Ectodermal cell (in vitro differentiated cells): ENCODE results near the gene PYDC2.

Experiments used
- H3K27ac ChIP-seq: 2 replicates; pipeline ENCODE4 v1.7.0; 2013; ENCODE audit warnings: mild to moderate bottlenecking, low read depth, low read length; ENCODE audit not compliant: insufficient read depth, poor library complexity, severe bottlenecking
- H3K27me3 ChIP-seq: 2 replicates; pipeline ENCODE4 v1.7.0; 2013; ENCODE audit warnings: mild to moderate bottlenecking, low read length; ENCODE audit not compliant: insufficient read depth, control insufficient read depth, poor library complexity, severe bottlenecking
- H3K36me3 ChIP-seq: one replicate; pipeline ENCODE4 v1.7.0; 2013; ENCODE audit warnings: low read length; ENCODE audit not compliant: control insufficient read depth, insufficient read depth
- H3K4me1 ChIP-seq: one replicate; pipeline ENCODE4 v1.7.0; 2013; ENCODE audit warnings: low read length; ENCODE audit not compliant: control insufficient read depth, insufficient read depth
- H3K4me3 ChIP-seq: 2 replicates; pipeline ENCODE4 v1.7.0; 2013; ENCODE audit warnings: low read depth, low read length, control low read depth; ENCODE audit not compliant: insufficient read depth
- H3K9me3 ChIP-seq: 2 replicates; pipeline ENCODE4 v1.7.0; 2013; ENCODE audit warnings: mild to moderate bottlenecking, low read length, moderate library complexity; ENCODE audit not compliant: control insufficient read depth
- WGBS, 2 experiments: methylation state at CpG; one replicate each; pipeline ENCODE4 v1.1.7; 2013; ENCODE audit warnings: missing lambda C conversion rate in 2 of 2; 5-methylcytosine and 5-hydroxymethylcytosine counted together

Gene PYDC2

DNA sequence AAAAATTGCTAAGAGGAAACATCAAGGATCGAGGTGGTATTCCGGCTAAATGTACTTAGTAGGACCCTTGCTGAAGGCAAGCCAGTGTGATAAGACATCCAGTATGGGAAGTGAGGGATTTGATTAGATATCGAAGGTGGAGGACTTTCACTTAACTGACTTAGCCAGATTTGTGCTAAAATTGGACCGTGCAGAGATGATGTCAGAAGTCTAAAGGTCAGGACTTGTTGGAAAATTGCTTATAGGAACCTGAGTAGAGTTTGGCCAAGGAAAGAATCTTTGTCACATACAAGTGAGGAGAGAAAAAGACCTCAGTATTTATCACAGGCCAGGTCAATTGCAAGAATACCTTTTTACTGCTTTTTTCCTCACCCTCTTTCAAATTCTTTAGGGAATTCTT is 30.9 kb upstream of the PYDC2 start:
- Histone ChIP-seq H3K4me3 (no peak overlapping the region), H3K9me3 (no peaks in the 10 kb centered on the region), H3K27me3 (no peaks in the 10 kb centered on the region), H3K27ac (no peak overlapping the region), H3K36me3 (no peaks in the 10 kb centered on the region), H3K4me1 (no peaks in the 10 kb centered on the region)
- WGBS, 2 experiments = 80 to 84% methylated on average over 4 of the region's 4 CpGs

DNA sequence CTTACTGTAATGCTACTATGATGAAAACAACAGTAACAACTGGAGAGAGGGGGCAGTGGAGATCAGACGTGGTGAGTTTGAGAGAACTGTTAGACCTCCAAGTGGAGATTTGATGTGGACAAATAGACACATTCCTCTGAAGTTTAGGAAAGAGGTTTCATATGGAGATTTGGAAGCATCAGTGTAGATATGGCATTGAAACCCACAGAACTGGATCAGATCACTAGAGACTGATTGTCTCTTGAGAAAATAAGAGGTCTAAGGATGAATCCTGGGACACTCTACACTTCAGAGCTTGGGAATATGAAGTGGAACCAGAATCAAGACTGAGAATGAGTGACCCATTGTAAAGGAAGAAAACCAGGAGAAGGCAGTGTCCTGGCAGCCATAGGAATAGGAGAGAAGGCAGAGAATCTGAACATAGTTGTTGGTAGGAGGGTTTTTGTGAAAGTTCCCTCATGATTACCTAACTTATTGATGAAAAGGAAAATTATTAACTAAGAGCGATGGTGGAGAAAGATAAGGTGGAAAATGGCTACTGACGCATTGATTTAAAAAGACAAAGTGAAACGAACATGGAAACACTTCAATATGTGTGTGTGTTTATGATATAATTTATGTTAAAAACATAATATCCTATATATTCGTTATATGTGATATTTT is 29.7 kb upstream of the PYDC2 start:
- Histone ChIP-seq H3K4me1 (no peaks in the 10 kb centered on the region), H3K36me3 (no peaks in the 10 kb centered on the region), H3K27ac (no peak overlapping the region), H3K9me3 (no peaks in the 10 kb centered on the region), H3K27me3 (no peaks in the 10 kb centered on the region), H3K4me3 (no peak overlapping the region)
- 94 to 95% methylated on average over 2 to 4 of the region's 5 CpGs for whole genome bisulfite sequencing, 2 experiments

DNA sequence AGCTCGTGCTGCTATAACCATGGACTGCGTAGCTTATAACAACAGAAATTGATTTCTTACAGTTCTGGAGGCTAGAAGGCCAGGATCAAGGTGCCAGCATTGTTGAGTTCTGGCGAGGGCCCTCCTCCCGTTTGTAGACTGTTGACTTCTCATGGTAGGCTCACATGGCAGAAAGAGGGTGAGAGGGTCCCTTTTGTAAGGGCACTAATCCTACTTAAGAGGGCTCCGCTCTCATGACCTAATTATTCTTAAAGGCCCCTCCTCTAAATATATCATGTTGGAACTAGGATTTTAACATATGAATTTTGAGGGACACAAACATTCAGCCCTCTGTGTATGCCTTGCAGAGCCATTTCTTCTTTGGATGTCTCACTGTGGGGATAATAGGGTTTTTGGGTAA is 28.8 kb upstream of the PYDC2 start:
- Histone ChIP-seq H3K4me1 (no peaks in the 10 kb centered on the region), H3K4me3 (no peak overlapping the region), H3K36me3 (no peaks in the 10 kb centered on the region), H3K27ac (no peak overlapping the region), H3K9me3 (no peaks in the 10 kb centered on the region), H3K27me3 (no peaks in the 10 kb centered on the region)
- 90 to 94% methylated on average over 4 to 5 of the region's 5 CpGs for WGBS, 2 experiments

DNA sequence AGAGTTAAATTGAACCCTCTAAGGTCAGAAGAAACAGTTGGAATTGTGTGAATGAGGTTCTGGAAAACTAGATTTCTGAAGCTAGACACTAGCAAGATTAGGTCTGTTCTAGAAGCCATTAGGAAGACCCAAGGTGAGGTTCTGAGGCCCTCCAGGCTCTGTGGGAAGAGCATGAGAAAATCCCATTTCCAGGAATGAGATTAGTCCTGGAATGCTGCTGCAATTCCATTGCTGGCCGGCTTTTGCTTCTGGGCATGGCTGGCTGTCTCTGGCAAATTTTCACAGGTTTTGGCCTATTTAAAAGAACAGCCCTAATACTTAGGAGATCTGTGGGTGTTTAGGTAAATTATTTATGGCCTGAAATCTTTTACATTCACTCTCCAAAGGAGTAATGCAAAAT is 26.9 kb upstream of the PYDC2 start:
- 92 to 100% methylated on average over 1 of the region's 1 CpG for WGBS, 2 experiments
- H3K27ac ChIP-seq = no peak overlapping the region
- H3K27me3 ChIP-seq = no peaks in the 10 kb centered on the region
- H3K4me3 ChIP-seq = no peak overlapping the region
- no peaks in the 10 kb centered on the region for H3K36me3 ChIP-seq
- H3K4me1 ChIP-seq = no peaks in the 10 kb centered on the region
- no peaks in the 10 kb centered on the region for H3K9me3 ChIP-seq

DNA sequence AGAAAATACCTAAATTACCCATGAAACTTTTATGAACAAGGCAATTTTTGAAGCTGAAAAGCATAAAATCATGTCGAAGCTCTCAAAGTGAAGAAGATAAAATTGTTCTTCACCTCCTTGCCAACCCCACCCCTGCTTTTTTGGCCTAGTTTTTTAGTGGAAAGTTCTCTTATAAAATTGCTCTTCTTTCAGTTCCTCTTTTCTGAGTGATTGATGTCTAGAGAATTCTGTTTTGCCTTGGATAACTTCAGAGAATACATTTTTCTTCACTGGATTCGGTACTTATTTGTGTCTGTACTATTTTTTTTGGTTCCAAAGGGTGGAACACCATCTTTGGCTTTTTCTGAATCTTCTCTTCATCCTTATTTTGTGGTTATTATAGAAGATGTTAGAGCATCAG is 25.0 kb upstream of the PYDC2 start:
- 90 to 96% methylated on average over 2 of the region's 2 CpGs for WGBS, 2 experiments
- Histone ChIP-seq H3K4me1 (no peaks in the 10 kb centered on the region), H3K4me3 (no peak overlapping the region), H3K27ac (no peak overlapping the region), H3K36me3 (no peaks in the 10 kb centered on the region), H3K9me3 (no peaks in the 10 kb centered on the region), H3K27me3 (no peaks in the 10 kb centered on the region)

DNA sequence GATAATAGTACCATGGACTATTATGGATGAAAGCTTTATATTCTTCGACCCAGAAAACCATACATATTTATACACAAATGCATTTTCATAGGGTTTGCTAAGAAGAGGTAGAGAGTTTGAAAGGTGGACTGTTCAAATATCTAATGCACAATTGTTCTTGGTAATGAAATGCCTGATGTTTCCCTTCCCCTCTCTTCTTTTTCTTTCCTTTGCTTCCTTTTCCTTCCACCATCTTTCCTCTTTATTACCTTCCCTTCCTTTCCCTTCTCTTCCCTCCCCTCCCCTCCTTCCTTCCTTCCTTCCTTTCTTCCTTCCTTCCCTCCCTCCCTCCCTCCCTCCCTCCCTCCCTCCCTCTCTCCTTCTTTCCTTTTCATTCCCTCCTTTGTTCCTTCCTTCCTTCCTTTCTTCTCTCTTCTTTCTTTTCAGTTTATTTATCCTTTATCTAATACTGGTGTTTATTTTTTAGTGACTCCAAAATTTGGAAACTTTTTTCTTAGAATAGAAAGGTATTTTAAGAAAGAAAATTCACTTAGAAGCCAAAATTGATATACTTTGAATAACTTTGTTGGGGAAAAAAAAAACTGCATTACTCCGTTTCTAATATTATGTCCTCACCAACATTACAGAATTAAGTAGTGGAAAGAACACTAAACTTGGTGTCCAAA is 22.7 kb upstream of the PYDC2 start:
- Histone ChIP-seq H3K4me1 (no peaks in the 10 kb centered on the region), H3K4me3 (no peak overlapping the region), H3K9me3 (no peaks in the 10 kb centered on the region), H3K27me3 (no peaks in the 10 kb centered on the region), H3K27ac (no peak overlapping the region), H3K36me3 (no peaks in the 10 kb centered on the region)
- WGBS, 2 experiments = no CpG with 5 or more reads among the region's 2 CpGs

DNA sequence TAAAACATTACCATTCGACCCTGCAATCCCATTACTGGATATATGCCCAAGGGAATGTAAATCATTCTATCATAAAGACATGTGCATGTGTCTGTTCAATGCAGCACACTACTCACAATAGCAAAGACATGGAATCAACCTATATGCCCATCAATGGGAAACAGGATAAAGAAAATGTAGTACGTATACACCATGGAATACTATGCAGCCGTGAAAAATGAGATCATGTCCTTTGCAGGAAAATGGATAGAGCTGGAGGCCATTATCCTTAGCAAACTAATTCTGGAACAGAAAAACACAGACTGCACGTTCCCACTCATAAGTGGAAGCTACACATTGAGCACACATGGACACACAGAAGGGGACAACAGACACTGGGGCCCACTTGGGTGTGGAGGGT is 20.4 kb upstream of the PYDC2 start:
- Histone ChIP-seq H3K4me3 (no peak overlapping the region), H3K9me3 (no peaks in the 10 kb centered on the region), H3K4me1 (no peaks in the 10 kb centered on the region), H3K27ac (no peak overlapping the region), H3K36me3 (no peaks in the 10 kb centered on the region), H3K27me3 (no peaks in the 10 kb centered on the region)
- whole genome bisulfite sequencing, 2 experiments = 97 to 98% methylated on average over 3 to 4 of the region's 4 CpGs

DNA sequence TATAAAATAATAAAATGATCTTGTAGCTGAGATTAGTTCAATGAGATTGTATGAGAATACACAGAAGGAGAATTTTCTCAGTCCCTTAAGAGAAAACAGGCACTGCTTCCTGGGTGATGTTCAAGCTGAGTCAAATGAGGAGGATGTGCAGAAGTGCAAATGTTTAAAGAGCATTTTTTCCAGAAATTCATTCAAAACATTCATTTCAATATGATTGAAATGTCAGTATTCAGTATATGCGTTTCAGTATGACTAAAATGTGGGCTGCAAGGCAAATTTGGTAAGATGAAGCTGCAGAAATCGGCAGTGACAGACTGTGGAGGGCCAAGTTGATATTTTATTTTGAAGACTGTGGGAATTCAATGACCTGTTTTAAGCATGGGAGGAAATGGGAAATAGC is 19.3 kb upstream of the PYDC2 start:
- H3K9me3 ChIP-seq = no peaks in the 10 kb centered on the region
- H3K4me3 ChIP-seq = no peak overlapping the region
- no peaks in the 10 kb centered on the region for H3K36me3 ChIP-seq
- H3K4me1 ChIP-seq = no peaks in the 10 kb centered on the region
- H3K27me3 ChIP-seq = no peaks in the 10 kb centered on the region
- no peak overlapping the region for H3K27ac ChIP-seq
- 93 to 96% methylated on average over 2 of the region's 2 CpGs for WGBS, 2 experiments

DNA sequence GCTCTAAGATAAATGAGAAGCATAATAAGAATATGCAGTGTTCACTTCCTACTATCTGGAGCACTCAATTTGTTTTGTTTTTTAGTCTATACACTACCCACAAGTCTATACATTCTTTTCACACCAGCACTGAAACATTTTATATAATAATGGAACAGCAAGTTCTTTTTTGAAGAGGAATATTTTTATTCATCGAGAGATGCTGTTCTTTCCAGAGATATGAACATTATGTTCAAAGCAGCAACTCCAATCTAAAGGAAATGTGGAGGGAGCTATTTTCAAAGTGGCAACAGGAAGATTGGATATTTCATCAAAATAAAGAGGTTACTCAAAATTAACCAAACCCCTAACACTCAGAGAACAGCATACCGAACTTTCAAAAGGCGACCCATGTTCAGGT is 16.4 kb upstream of the PYDC2 start:
- WGBS, 2 experiments = 100% methylated on average over 3 of the region's 3 CpGs
- no peaks in the 10 kb centered on the region for H3K4me1 ChIP-seq
- no peaks in the 10 kb centered on the region for H3K27me3 ChIP-seq
- no peak overlapping the region for H3K27ac ChIP-seq
- H3K4me3 ChIP-seq = no peak overlapping the region
- no peaks in the 10 kb centered on the region for H3K9me3 ChIP-seq
- H3K36me3 ChIP-seq = no peaks in the 10 kb centered on the region

DNA sequence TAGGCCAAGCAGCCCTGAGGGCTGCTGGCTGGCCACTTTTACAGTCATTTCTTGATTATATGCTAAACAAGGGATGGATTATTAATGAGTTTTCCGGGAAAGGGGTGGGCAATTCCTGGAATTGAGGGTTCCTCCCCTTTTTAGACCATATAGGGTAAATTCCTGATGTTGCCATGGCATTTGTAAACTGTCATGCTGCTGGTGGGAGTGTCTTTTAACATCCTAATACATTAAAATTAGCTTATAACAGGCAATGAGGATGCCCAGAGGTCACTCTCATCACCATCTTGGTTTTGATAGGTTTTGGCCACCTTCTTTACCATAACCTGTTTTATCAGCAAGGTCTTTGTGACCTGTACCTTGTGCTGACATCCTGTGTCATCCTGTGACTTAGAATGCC is 11.7 kb upstream of the PYDC2 start:
- no peak overlapping the region for H3K4me3 ChIP-seq
- H3K27ac ChIP-seq = no peak overlapping the region
- no peaks in the 10 kb centered on the region for H3K4me1 ChIP-seq
- H3K9me3 ChIP-seq = no peaks in the 10 kb centered on the region
- H3K27me3 ChIP-seq = no peaks in the 10 kb centered on the region
- H3K36me3 ChIP-seq = no peaks in the 10 kb centered on the region
- 95 to 100% methylated on average over 1 of the region's 1 CpG for WGBS, 2 experiments
